NB4 (cell line): ENCODE results near the gene DYNC1I1.
"Not testable (repeated sequence)": the region's sequence is repeated elsewhere in the genome, so short reads cannot be mapped to it uniquely, and the experiment has no call there.

Source experiments
- DNase-seq: peaks from one replicate; pipeline ENCODE4 v3.0.0; 2010; ENCODE audit warnings: low read depth
- H3K4me3 ChIP-seq: one replicate; pipeline ENCODE4 v1.5.1; 2011; ENCODE audit warnings: mild to moderate bottlenecking, low read depth, low read length, moderate library complexity
- CTCF ChIP-seq: IDR thresholded peaks from one replicate; pipeline ENCODE4 v1.5.1; 2012; ENCODE audit warnings: low read depth, low read length
- MAX ChIP-seq: IDR thresholded peaks from 2 replicates; pipeline ENCODE4 v1.6.1; 2011; ENCODE audit warnings: low read depth, low read length
- MYC ChIP-seq: IDR thresholded peaks from 2 replicates; pipeline ENCODE4 v1.6.1; 2011; ENCODE audit warnings: low read depth, low read length
- POLR2A ChIP-seq: IDR thresholded peaks from 2 replicates; pipeline ENCODE4 v1.6.1; 2011; ENCODE audit warnings: mild to moderate bottlenecking; ENCODE audit not compliant: insufficient read length; ENCODE audit errors: extremely low read depth

DYNC1I1 gene

GRCh38 chr7:95933618-95934017 lies 161.3 kb downstream of the DYNC1I1 start:
- TF ChIP-seq CTCF (no peak), MYC (no peak), POLR2A (no peak), MAX (no peak)
- no peak overlapping the region for H3K4me3 ChIP-seq
- no peak for DNase-seq

- H3K4me3 ChIP-seq, DNase-seq: not testable (repeated sequence)
Measured at GRCh38 chr7:95944867-95945266, 172.5 kb downstream of the DYNC1I1 start.

GRCh38 chr7:95950698-95951097 lies 178.3 kb downstream of the DYNC1I1 start:
- no peak for TF ChIP-seq POLR2A
- TF ChIP-seq MYC: no peak
- no peak for TF ChIP-seq CTCF
- TF ChIP-seq MAX: no peak
- H3K4me3 ChIP-seq: no peak overlapping the region
- DNase-seq: no peak

GRCh38 chr7:95951531-95951930 lies 179.2 kb downstream of the DYNC1I1 start:
- no peak for DNase-seq
- H3K4me3 ChIP-seq: no peak overlapping the region
- TF ChIP-seq CTCF: no peak
- TF ChIP-seq POLR2A: no peak
- TF ChIP-seq MAX: no peak
- TF ChIP-seq MYC: no peak

- no peak for DNase-seq
- no peak for TF ChIP-seq MAX
- TF ChIP-seq POLR2A: no peak
- no peak for TF ChIP-seq MYC
- TF ChIP-seq CTCF: no peak
- no peak overlapping the region for H3K4me3 ChIP-seq
Measured at GRCh38 chr7:95951997-95952795, 179.8 kb downstream of the DYNC1I1 start.

- no peak for TF ChIP-seq POLR2A
- no peak for TF ChIP-seq MAX
- no peak for TF ChIP-seq MYC
- TF ChIP-seq CTCF: no peak
- H3K4me3 ChIP-seq: no peak overlapping the region
- no peak for DNase-seq
Measured at GRCh38 chr7:95952851-95953250, 180.5 kb downstream of the DYNC1I1 start.
